Measurements from ENCODE around the gene GPHB5.
"Not testable (repeated sequence)": the region's sequence is repeated elsewhere in the genome, so short reads cannot be mapped to it uniquely, and the experiment has no call there.

The GPHB5 gene

GRCh38 chr14:63318835-63319234 lies at the start of gene GPHB5:
Gene GPHB5, minus strand, starts transcription at chr14:63318935. Its CDS starts 1,086 bp downstream, at chr14:63317849.
- no peak for DNase-seq

DNA sequence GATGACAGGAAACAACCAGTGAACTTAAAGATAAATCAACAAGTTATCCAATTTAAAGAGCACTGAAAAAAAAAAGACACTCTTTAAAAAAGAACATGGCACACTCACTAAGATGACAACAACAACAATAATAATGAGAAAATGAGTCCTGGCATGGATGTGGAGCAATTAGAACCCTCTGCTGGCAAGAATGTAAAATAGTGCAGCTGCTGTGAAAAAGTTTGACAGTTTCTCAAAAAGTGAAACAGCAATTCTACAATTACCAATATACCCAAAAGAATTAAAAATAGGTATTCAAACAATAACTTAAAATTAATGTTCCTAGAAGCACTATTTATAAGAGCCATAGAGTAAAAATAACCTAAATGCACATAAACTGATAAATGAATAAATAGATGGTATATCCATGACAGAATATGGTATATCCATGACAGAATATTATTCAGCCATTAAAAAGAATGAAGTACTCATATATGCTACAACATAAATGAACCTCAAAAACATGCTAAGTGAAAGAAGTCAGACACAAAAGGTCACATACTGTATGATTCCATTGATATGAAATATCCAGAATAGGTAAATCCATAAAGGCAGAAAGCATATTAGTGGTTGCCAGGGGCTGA lies 49.1 kb upstream of the GPHB5 start:
- DNase-seq, result no peak

DNA sequence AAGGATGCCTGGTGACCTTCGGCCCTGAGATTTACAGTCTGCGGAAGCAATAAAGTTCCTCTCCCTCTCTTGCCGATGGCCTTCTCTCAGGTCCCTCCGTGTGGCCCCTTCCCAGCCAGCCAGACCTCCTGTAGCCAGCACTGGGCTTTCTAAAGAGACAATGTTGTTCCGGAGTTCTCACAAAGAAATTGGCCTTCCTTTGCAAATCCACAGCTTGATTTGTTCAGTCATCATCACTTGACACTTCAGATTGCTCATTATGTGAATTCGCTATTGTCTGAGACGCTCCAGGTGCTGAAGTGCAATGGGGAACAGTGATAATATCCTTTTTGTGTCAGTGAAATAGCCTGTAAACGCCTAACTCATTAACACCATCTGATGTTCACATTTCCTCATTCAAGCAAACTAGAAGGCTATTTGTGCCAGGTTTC lies 43.7 kb upstream of the GPHB5 start:
- no peak for DNase-seq

- DNase-seq, result no peak
Observed at GRCh38 chr14:63361790-63362189, 43.1 kb upstream of the GPHB5 start.

DNA sequence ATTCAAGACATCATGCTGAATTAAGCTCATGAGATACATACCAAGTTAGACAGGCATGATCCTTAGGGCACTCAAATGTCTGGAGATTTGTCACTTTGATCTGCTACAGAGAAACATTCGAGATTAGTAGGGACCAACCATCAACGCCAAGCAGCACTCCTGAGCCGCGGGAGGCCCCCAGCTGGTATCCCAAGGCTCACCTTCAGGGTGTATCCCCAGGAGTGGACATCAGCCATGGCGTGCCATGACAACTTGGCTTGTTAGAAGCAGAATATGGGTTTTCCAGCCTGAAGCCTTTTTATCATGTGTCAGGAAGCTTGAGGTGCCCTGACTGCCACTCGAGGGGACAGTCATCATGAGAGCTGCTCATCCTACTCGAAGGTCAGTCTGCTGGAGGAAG lies 39.1 kb upstream of the GPHB5 start:
- DNase-seq, result no peak

- DNase-seq, result no peak
Observed at GRCh38 chr14:63345826-63346225, 27.1 kb upstream of the GPHB5 start.

- DNase-seq, result no peak
Observed at GRCh38 chr14:63344336-63344735, 25.6 kb upstream of the GPHB5 start.

GRCh38 chr14:63343878-63344277 lies 25.1 kb upstream of the GPHB5 start:
- DNase-seq, result no peak

DNA sequence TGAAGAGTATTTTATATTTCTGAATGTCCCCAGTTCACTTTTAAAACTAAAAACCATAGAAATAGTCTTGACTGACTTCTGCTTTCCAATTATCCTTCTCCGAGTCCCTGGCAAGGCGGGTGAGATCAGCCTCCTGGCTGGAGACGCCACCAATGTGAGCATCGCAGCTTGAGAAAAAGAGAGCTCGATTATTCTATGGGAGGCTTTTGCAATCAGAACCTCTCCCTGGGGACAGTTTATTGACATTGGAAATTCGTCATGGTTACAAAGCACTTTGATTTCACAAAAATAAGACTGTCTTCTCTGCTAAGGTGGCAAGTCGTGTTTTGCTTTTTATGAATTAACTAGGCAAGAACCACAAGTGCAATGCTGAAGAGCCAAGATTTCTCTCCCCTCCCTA lies 23.6 kb upstream of the GPHB5 start:
- no peak for DNase-seq

- no peak for DNase-seq
Observed at GRCh38 chr14:63328787-63329737, 10.3 kb upstream of the GPHB5 start.

DNA sequence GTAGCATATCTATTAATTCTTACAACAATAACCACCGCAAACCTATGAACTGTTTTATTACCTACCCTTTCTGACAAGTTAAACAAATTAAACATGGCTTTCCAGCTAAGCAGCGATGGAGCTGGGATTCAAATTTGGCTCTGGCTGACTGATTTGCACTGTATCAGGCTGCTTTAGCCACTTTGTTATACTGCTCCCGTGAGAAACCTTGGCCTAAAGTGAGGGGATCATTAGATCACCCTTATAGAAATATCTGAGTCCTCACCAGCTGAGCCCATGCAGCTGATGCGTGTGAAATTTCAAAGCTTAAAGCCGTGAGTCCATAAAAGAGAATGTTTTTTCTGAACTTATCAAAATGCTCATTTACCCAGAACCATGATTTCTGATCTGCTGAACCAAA lies 8.1 kb upstream of the GPHB5 start:
- DNase-seq, result no peak

DNA sequence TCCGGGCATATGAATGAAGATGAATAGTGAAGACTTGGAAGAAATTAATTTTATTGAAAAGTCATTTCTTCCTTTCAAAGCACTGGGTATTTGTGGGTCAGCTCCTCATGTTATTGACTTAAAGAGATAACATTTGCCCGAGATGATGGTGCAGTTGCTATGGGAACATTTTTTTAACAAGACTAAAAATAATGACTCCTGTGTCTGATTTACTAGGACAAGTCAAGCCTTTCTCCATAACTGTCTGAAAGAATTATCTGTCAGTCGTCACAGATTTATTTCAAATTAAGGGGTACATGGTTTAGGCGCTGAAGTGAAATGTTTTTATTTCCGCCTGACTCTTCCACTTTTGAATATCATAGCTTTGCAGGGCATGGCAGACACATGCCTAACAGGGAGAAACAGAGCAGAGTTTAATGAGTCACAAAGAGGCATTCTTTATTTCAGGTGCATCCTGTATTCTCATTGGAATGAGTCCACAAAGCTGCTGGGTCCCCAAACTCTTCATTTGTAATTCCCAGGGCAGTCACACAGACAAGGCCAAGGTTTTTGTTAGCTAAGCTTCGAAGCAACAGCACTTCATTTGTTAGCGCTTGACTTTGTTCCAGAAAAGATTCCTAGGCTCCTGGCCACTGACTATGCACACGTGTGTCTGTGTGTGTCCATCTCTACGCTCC lies 4.3 kb upstream of the GPHB5 start:
- DNase-seq, result no peak

- DNase-seq, result no peak
Observed at GRCh38 chr14:63322472-63322871, 3.7 kb upstream of the GPHB5 start.

DNA sequence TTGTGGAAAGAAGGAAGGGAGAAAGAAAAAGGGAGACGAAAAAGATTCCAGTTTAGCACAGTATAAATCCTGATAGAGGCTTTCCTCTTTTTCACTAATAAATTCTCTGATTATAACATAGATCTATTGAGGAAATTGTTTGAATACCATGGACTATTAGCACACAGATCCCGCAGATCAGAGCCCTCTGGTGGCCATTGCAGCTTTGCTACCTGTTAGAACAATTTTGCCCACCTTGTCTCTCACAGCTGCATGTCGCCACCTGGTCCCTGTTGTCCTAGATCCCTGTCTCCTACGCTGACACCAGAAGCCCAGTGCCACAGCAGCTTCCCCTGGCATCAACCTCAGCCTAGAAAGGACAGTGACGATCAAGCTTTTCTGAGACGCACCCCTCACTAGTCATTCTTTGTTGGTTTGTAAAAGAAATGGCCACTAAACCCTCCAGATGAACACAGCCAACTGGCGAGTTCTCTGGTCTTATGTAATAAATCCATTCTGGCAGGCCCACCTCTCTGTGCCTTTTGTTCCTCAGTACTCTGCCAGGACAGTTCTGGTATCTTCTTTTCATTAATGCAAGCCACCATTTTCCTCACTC lies 9.9 kb downstream of the GPHB5 start:
- DNase-seq, result no peak

- not testable (repeated sequence) for DNase-seq
Observed at GRCh38 chr14:63304429-63304828, 14.3 kb downstream of the GPHB5 start.

- DNase-seq, result no peak
Observed at GRCh38 chr14:63301891-63302534, 16.7 kb downstream of the GPHB5 start.

DNA sequence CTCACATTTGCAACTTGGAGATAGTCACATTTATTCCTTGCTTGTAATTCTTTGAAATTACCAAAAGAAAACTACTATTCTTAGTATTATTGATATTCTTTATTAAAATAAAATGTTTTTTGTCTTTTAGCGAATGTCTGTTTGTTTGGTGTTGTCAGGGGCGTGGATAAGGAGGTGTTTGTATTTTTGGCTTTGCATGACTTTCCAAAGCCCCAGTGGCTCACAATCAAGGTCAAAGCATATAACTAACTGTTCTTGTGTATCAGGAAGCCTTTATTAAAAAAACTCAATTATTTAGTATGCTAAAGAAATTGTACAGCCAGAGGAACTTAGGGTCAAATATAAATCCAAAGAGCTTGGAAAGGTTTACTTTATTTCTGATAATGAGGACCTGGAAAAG lies 17.9 kb downstream of the GPHB5 start:
- DNase-seq, result no peak

DNA sequence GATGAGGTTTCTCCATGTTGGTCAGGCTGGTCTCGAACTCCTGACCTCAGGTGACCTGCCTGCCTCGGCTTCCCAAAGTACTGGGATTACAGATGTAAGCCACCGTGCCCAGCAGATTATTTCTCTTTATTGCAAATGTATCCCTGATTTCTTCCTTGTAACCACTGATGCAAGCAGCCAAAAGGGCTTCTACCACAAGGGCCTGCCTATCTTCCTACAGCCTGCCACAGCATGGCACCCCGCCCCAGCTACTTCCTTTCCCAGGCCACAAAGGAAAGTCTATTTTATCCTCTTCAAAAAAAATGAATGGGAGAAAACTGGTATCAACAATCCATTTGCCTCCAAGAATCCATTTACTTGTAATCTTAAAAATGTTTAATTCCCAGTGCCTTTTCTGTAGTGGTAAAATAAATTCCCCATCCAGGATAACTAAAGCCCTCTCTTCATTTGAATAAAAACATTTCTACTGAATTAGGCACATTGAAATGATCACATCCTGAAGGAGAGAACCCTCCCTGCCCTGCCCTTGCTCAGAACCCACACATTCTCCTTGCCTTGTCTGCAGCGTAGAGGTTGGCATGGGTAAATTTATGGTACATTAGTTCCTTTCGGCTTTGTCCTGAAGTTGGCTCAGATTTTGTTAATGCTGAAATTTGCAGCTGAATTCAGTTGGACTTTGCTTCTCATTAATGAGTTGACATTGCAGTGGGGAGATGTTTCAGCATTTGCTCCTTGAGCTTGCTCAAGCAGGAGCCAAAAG lies 19.2 kb downstream of the GPHB5 start:
- DNase-seq, result no peak

DNA sequence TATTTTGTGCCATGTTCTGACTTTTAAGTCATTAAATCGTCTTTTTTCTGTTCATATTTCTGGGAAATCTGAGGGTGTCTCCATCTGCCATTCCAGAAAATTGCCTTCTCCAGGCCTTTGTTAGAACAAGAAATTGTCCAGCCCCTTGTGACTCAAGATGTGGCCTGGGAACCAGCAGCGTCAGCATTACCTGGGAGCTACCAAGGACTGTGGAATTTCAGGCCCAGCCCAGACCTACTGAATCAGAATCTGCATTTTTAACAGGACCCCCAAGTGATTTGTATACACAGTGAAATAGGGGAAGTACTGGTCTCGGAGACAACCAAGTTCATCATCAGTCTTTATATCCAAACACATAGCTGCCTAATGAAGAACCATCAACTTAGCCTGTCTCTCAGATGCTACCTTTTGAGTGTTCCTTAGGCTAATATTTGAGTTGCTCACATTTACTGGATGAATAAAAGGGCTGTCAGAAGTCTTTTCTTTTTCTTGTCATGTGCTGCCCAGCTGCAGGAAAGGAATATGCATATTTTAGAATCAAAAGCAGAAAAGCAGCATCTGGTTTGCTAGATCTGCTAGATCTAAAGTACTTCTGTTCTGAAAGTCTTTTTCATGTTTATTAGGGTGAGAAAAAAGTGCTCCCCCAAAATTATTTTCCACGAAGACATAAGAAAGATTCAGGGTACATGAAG lies 21.2 kb downstream of the GPHB5 start:
- no peak for DNase-seq

DNA sequence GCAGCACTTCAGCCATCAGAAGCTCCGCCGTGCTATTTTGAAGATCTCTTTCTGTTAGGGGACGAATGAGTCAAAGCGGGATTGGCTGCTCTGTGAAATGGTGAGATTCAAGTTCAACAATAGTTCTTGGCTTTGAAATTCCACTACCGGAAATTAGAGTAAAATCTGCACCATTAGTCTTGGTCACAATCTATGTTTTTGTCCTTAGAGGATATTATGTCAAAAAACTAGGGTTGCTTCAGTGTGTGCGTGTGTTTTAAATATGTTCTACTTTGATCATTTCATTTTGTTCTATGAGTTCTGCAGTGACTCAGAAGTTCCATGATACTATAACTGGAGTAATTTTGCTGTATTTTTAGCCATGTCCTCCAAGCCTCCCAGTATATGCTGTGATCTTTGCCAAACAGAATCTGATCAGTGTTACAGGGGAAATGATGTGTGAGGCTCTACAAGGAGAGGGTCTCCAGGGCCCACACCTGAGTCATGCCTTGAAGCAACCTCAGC lies 22.6 kb downstream of the GPHB5 start:
- DNase-seq, result no peak

DNA sequence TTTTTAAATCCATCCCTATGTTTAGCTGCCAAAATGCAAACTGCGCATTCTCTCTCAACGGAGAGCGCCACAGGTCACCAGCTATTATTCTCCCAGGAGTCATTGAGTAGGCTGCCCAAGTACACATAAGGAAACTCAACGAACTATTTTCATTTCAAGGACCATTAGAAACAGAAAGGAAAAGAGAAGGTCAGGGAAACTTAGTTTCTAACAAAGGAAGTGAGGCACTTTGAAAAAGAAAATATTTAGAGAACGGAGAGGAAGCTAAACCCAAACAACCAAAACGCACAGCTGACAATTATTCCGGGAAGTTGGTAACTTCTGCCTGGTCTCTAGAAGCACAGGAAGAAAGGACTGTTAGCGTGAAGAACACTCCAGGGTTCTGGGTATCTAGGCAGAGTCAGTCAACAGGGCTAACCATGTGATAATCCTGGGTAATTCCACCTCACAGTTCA lies 23.5 kb downstream of the GPHB5 start:
- DNase-seq, result no peak
